Aorta (tissue), 5 donors: Measurements from ENCODE around the gene CDH23. TPM values are rescaled to one million over a fixed set of nuclear protein-coding genes. Genes with fewer than 3 reads are reported as not detected.

ENCODE experiments used
- ATAC-seq: fragments of 200-7000 bp; cut with Tn5 transposase; one replicate; pipeline ENCODE4 v1.9.1; 2022; ENCODE audit warnings: moderate library complexity; ENCODE audit not compliant: low FRiP score
- DNase-seq, 2 donors: peaks; one replicate each; pipeline ENCODE4 v3.0.0-alpha.2; 2020
- H3K27ac ChIP-seq, 2 donors: one replicate each; pipeline ENCODE4 v1.5.1; 2013; ENCODE audit warnings: low read length in 2 of 2, mild to moderate bottlenecking in 2 of 2, moderate library complexity in 2 of 2, control low read depth in 1 of 2, inconsistent platforms in 1 of 2, low read depth in 1 of 2
- H3K27me3 ChIP-seq, 2 donors: one replicate each; pipeline ENCODE4 v1.6.1; 2013; ENCODE audit warnings: control low read depth in 1 of 2, low read length in 1 of 2, mild to moderate bottlenecking in 1 of 2, moderate library complexity in 1 of 2; ENCODE audit not compliant: insufficient read depth in 2 of 2, control insufficient read depth in 1 of 2
- H3K36me3 ChIP-seq, 2 donors: one replicate each; pipeline ENCODE4 v1.6.1; 2013; ENCODE audit warnings: control low read depth in 1 of 2, low read length in 1 of 2, mild to moderate bottlenecking in 1 of 2; ENCODE audit not compliant: insufficient read depth in 2 of 2, control insufficient read depth in 1 of 2
- H3K4me1 ChIP-seq, 2 donors: one replicate each; pipeline ENCODE4 v1.6.1; 2013; ENCODE audit warnings: low read length in 2 of 2, control low read depth in 1 of 2, mild to moderate bottlenecking in 1 of 2, moderate library complexity in 1 of 2; ENCODE audit not compliant: insufficient read depth in 2 of 2, control insufficient read depth in 1 of 2
- H3K4me3 ChIP-seq, 2 donors: one replicate each; pipeline ENCODE4 v1.5.1; 2013; ENCODE audit warnings: low read length in 2 of 2, control low read depth in 1 of 2, mild to moderate bottlenecking in 1 of 2
- H3K9me3 ChIP-seq: one replicate; pipeline ENCODE4 v1.6.1; 2013; ENCODE audit warnings: mild to moderate bottlenecking, low read length; ENCODE audit not compliant: control insufficient read depth
- WGBS, 2 donors: extraction: QIAGEN DNeasy Blood & Tissue Kit; methylation state at CpG; one replicate each; pipeline ENCODE4 v1.1.7; 2013; 5-methylcytosine and 5-hydroxymethylcytosine counted together
- intact Hi-C, 2 donors: fragments of 100-400 bp; cut with DNase I; formaldehyde crosslinking; loops; one replicate each; pipeline versions ENCODE4 v1.14.2 to v1.15.0; 2022
- polyA plus RNA-seq, 2 donors: library from polyadenylated mRNA; stranded (reverse); fragments of 200-250 nt; gene quantifications; one replicate each; pipeline ENCODE4 v1.2.3, GENCODE V29; 2013
- total RNA-seq, 2 donors: library from RNA; stranded (reverse); fragmentation: NEBNext Ultra II Directional; extraction: Animal tissue kit (Norgen Biotek cat#: 25700); gene quantifications; one replicate each; pipeline ENCODE4 v1.2.1, GENCODE V29; 2021
- donor health status: healthy with polysubstance abuse.
- donor health status: Bipolar disorder and iron deficiency.
- donor health status: DM: no; HTN: no; CAD: no.
- donor health status: DM: no; HTN: no; CAD: no.
- donor health status: DM: yes; HTN: yes; CAD: no.

CDH23 gene
- total and polyA plus RNA-seq, 4 donors, result 0.50 to 16.6 (median 7.3) TPM

GRCh38 chr10:71466330-71466729 is 69.6 kb downstream of the CDH23 start:
- Histone ChIP-seq H3K27me3 (no peaks in the 10 kb centered on the region), H3K27ac (no peak overlapping the region), H3K36me3 (no peaks in the 10 kb centered on the region), H3K9me3 (no peaks in the 10 kb centered on the region), H3K4me3 (no peak overlapping the region), H3K4me1 (no peaks in the 10 kb centered on the region)
- WGBS, 2 donors, result 82 to 91% methylated on average over 6 of the region's 6 CpGs
- peak in 1 of 2 donors; percentile 22 for DNase-seq
- intact Hi-C loops, result no loop called here
- ATAC-seq, result no peak

GRCh38 chr10:71467161-71467560 is 70.4 kb downstream of the CDH23 start:
- no peaks in the 10 kb centered on the region for H3K36me3 ChIP-seq
- WGBS, 2 donors, result 93 to 95% methylated on average over 7 of the region's 7 CpGs
- intact Hi-C loops, result no loop called here
- no peaks in the 10 kb centered on the region for H3K27me3 ChIP-seq
- H3K4me3 ChIP-seq, result no peak overlapping the region
- ATAC-seq, result no peak
- H3K9me3 ChIP-seq, result no peaks in the 10 kb centered on the region
- no peaks in the 10 kb centered on the region for H3K4me1 ChIP-seq
- H3K27ac ChIP-seq, result no peak overlapping the region
- DNase-seq, result peak in 1 of 2 donors; percentile 24

- no peak for ATAC-seq
- intact Hi-C loops, result no loop called here
- Histone ChIP-seq H3K4me3 (no peak overlapping the region), H3K27me3 (no peaks in the 10 kb centered on the region), H3K27ac (no peak overlapping the region), H3K9me3 (no peaks in the 10 kb centered on the region), H3K36me3 (no peaks in the 10 kb centered on the region), H3K4me1 (no peaks in the 10 kb centered on the region)
- WGBS, 2 donors, result 88 to 89% methylated on average over 9 of the region's 9 CpGs
- DNase-seq, result peak in 1 of 2 donors; percentile 8
These were observed 71.0 kb downstream of the CDH23 start for GRCh38 chr10:71467569-71468362.

GRCh38 chr10:71468363-71469094 is 71.8 kb downstream of the CDH23 start:
- whole genome bisulfite sequencing, 2 donors, result 84 to 85% methylated on average over 9 of the region's 9 CpGs
- no peaks in the 10 kb centered on the region for H3K4me1 ChIP-seq
- ATAC-seq, result no peak
- peak in 1 of 2 donors; percentile 22 for DNase-seq
- no peaks in the 10 kb centered on the region for H3K9me3 ChIP-seq
- intact Hi-C loops, result no loop called here
- no peak overlapping the region for H3K27ac ChIP-seq
- no peak overlapping the region for H3K4me3 ChIP-seq
- H3K27me3 ChIP-seq, result no peaks in the 10 kb centered on the region
- H3K36me3 ChIP-seq, result no peaks in the 10 kb centered on the region

GRCh38 chr10:71471006-71471405 is 74.3 kb downstream of the CDH23 start:
- no peaks in the 10 kb centered on the region for H3K4me1 ChIP-seq
- WGBS, 2 donors, result 94 to 95% methylated on average over 9 of the region's 9 CpGs

GRCh38 chr10:71471957-71472365 is 75.2 kb downstream of the CDH23 start:
- H3K36me3 ChIP-seq, result no peaks in the 10 kb centered on the region
- H3K27me3 ChIP-seq, result no peaks in the 10 kb centered on the region
- no peak overlapping the region for H3K27ac ChIP-seq
- peak; percentile 45 for ATAC-seq
- WGBS, 2 donors, result 30 to 34% methylated on average over 6 of the region's 6 CpGs
- DNase-seq, result peak in 1 of 2 donors; percentile 60
- no peak overlapping the region for H3K4me3 ChIP-seq
- intact Hi-C loops, result no loop called here
- no peaks in the 10 kb centered on the region for H3K4me1 ChIP-seq
- no peaks in the 10 kb centered on the region for H3K9me3 ChIP-seq

More at GRCh38 chr10:71471006-71471405, 74.3 kb downstream of the CDH23 start:
- DNase-seq, result peak in 1 of 2 donors; percentile 24
- Histone ChIP-seq H3K9me3 (no peaks in the 10 kb centered on the region), H3K36me3 (no peaks in the 10 kb centered on the region), H3K27ac (no peak overlapping the region), H3K27me3 (no peaks in the 10 kb centered on the region), H3K4me3 (no peak overlapping the region)
- intact Hi-C loops, result no loop called here
- no peak for ATAC-seq

- intact Hi-C loops, result no loop called here
- Histone ChIP-seq H3K9me3 (no peaks in the 10 kb centered on the region), H3K36me3 (no peaks in the 10 kb centered on the region), H3K4me3 (no peak overlapping the region), H3K27me3 (no peaks in the 10 kb centered on the region), H3K27ac (no peak overlapping the region), H3K4me1 (no peaks in the 10 kb centered on the region)
- ATAC-seq, result peak; percentile 20
- 59 to 76% methylated on average over 4 of the region's 4 CpGs for WGBS, 2 donors
- peak in 1 of 2 donors; percentile 47 for DNase-seq
These were observed 75.7 kb downstream of the CDH23 start for GRCh38 chr10:71472466-71472865.

GRCh38 chr10:71472912-71473311 is 76.2 kb downstream of the CDH23 start:
- no peaks in the 10 kb centered on the region for H3K4me1 ChIP-seq
- no peak overlapping the region for H3K4me3 ChIP-seq
- no peak overlapping the region for H3K27ac ChIP-seq
- no peaks in the 10 kb centered on the region for H3K9me3 ChIP-seq
- H3K36me3 ChIP-seq, result no peaks in the 10 kb centered on the region
- DNase-seq (peak in 1 of 2 donors; percentile 26), ATAC-seq (no peak)
- intact Hi-C loops, result no loop called here
- WGBS, 2 donors, result 90% methylated on average over 4 of the region's 4 CpGs
- H3K27me3 ChIP-seq, result no peaks in the 10 kb centered on the region
